ENCODE measurements around the gene RAB3IL1.

Gene RAB3IL1

GRCh38 chr11:61851900-61852295 is 65.5 kb downstream of the RAB3IL1 start:
- DNase-seq (ENCODE audit: insufficient read length, low spot score) (no peak), FAIRE-seq (no peak)

GRCh38 chr11:61851113-61851899 is 66.1 kb downstream of the RAB3IL1 start:
- FAIRE-seq (no peak), DNase-seq (ENCODE audit: insufficient read length, low spot score) (no peak)

GRCh38 chr11:61850687-61851086 is 66.7 kb downstream of the RAB3IL1 start:
- no peak for DNase-seq (ENCODE audit: insufficient read length, low spot score)
- no peak for FAIRE-seq

- no peak for FAIRE-seq
- no peak for DNase-seq (ENCODE audit: insufficient read length, low spot score)
These were observed 68.7 kb downstream of the RAB3IL1 start for GRCh38 chr11:61848631-61849030.

GRCh38 chr11:61847914-61848581 is 69.3 kb downstream of the RAB3IL1 start:
- no peak for FAIRE-seq

More at GRCh38 chr11:61847914-61848581, 69.3 kb downstream of the RAB3IL1 start:
- DNase-seq (ENCODE audit: insufficient read length, low spot score) = no peak
